ENCODE measurements around the gene SRR. TPM values are rescaled to one million over a fixed set of nuclear protein-coding genes. Genes with fewer than 3 reads are reported as not detected.
"Not testable (repeated sequence)": the region's sequence is repeated elsewhere in the genome, so short reads cannot be mapped to it uniquely, and the experiment has no call there.

The SRR gene
- total RNA-seq, 1 donor, result 20.6 TPM

DNA sequence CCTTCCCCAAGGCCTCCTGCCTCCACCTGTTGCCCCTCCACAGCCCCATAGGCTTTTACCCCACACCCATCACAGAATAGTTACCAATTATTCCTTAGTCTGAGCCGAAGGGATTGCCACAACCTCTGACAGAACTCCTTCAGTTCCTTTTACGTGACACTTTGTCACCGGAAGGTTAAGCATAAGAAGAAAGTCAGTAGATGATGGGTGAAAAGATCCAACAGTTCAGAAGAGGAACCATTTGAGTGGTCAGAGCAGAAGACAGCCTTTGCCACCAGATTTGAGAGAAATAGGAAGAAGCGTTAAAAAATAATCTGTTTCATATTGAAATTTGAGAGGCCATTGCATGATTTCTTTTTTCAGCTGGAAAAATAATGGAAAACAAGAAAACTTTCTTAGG is 1.2 kb downstream of the SRR start:
- H3K4me1 ChIP-seq (ENCODE audit: insufficient read depth, low read length), result peaks cover 11% of the 10 kb centered on the region
- H3K27ac ChIP-seq (ENCODE audit: low read depth, low read length), result no peak overlapping the region
- H3K4me3 ChIP-seq (ENCODE audit: insufficient read depth, low read length), result no peak overlapping the region
- no peak overlapping the region for H3K4me2 ChIP-seq (ENCODE audit: insufficient read depth, low read length)
- no peaks in the 10 kb centered on the region for H3K9me3 ChIP-seq (ENCODE audit: low read depth, low read length)
- H3K27me3 ChIP-seq (ENCODE audit: insufficient read depth, low read length), result no peaks in the 10 kb centered on the region
- TF ChIP-seq, protein P1, sequence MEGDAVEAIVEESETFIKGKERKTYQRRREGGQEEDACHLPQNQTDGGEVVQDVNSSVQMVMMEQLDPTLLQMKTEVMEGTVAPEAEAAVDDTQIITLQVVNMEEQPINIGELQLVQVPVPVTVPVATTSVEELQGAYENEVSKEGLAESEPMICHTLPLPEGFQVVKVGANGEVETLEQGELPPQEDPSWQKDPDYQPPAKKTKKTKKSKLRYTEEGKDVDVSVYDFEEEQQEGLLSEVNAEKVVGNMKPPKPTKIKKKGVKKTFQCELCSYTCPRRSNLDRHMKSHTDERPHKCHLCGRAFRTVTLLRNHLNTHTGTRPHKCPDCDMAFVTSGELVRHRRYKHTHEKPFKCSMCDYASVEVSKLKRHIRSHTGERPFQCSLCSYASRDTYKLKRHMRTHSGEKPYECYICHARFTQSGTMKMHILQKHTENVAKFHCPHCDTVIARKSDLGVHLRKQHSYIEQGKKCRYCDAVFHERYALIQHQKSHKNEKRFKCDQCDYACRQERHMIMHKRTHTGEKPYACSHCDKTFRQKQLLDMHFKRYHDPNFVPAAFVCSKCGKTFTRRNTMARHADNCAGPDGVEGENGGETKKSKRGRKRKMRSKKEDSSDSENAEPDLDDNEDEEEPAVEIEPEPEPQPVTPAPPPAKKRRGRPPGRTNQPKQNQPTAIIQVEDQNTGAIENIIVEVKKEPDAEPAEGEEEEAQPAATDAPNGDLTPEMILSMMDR (IDR thresholded peaks at IDR 0.05; ENCODE audit: extremely low read depth, low read depth, low read length), result no peak
- H3K79me2 ChIP-seq (ENCODE audit: insufficient read depth, low read length), result peaks cover 65% of the 10 kb centered on the region
- H4K20me1 ChIP-seq (ENCODE audit: insufficient read depth, low read length), result peaks cover 9% of the 10 kb centered on the region
- DNase-seq (ENCODE audit: insufficient read length, low spot score, missing footprints), result no peak
- no peak overlapping the region for H2AFZ ChIP-seq (ENCODE audit: low read length)
- H3K36me3 ChIP-seq (ENCODE audit: insufficient read depth, low read length), result peaks cover 6% of the 10 kb centered on the region

GRCh38 chr17:2309338-2310154 is 5.8 kb downstream of the SRR start:
- Histone ChIP-seq H3K9me3 (ENCODE audit: low read depth, low read length) (no peaks in the 10 kb centered on the region), H4K20me1 (ENCODE audit: insufficient read depth, low read length) (no peaks in the 10 kb centered on the region), H3K36me3 (ENCODE audit: insufficient read depth, low read length) (no peaks in the 10 kb centered on the region), H3K4me3 (ENCODE audit: insufficient read depth, low read length) (no peak overlapping the region), H3K27ac (ENCODE audit: low read depth, low read length) (peak overlapping the region; percentile 5), H3K27me3 (ENCODE audit: insufficient read depth, low read length) (no peaks in the 10 kb centered on the region), H3K4me2 (ENCODE audit: insufficient read depth, low read length) (no peak overlapping the region), H2AFZ (ENCODE audit: low read length) (no peak overlapping the region), H3K4me1 (ENCODE audit: insufficient read depth, low read length) (peaks cover 3% of the 10 kb centered on the region), H3K79me2 (ENCODE audit: insufficient read depth, low read length) (peaks cover 28% of the 10 kb centered on the region)
- peak; percentile 84 for DNase-seq (ENCODE audit: insufficient read length, low spot score, missing footprints)
- TF ChIP-seq, protein P1 (IDR thresholded peaks at IDR 0.05; ENCODE audit: extremely low read depth, low read depth, low read length), result no peak

- no peak for DNase-seq (ENCODE audit: insufficient read length, low spot score, missing footprints)
- no peaks in the 10 kb centered on the region for H3K9me3 ChIP-seq (ENCODE audit: low read depth, low read length)
- H2AFZ ChIP-seq (ENCODE audit: low read length), result no peak overlapping the region
- no peak overlapping the region for H3K4me2 ChIP-seq (ENCODE audit: insufficient read depth, low read length)
- H3K36me3 ChIP-seq (ENCODE audit: insufficient read depth, low read length), result no peaks in the 10 kb centered on the region
- no peak overlapping the region for H3K4me3 ChIP-seq (ENCODE audit: insufficient read depth, low read length)
- TF ChIP-seq, protein P1 (IDR thresholded peaks at IDR 0.05; ENCODE audit: extremely low read depth, low read depth, low read length), result no peak
- H3K4me1 ChIP-seq (ENCODE audit: insufficient read depth, low read length), result peaks cover 3% of the 10 kb centered on the region
- no peaks in the 10 kb centered on the region for H3K27me3 ChIP-seq (ENCODE audit: insufficient read depth, low read length)
- H3K27ac ChIP-seq (ENCODE audit: low read depth, low read length), result no peak overlapping the region
- H3K79me2 ChIP-seq (ENCODE audit: insufficient read depth, low read length), result peaks cover 9% of the 10 kb centered on the region
- H4K20me1 ChIP-seq (ENCODE audit: insufficient read depth, low read length), result no peaks in the 10 kb centered on the region
These were observed 9.0 kb downstream of the SRR start for GRCh38 chr17:2312736-2313135.

- not testable (repeated sequence) for H3K79me2 ChIP-seq (ENCODE audit: insufficient read depth, low read length); H3K36me3 ChIP-seq (ENCODE audit: insufficient read depth, low read length); H2AFZ ChIP-seq (ENCODE audit: low read length); H3K4me3 ChIP-seq (ENCODE audit: insufficient read depth, low read length); H3K27me3 ChIP-seq (ENCODE audit: insufficient read depth, low read length); H4K20me1 ChIP-seq (ENCODE audit: insufficient read depth, low read length); H3K9me3 ChIP-seq (ENCODE audit: low read depth, low read length); H3K27ac ChIP-seq (ENCODE audit: low read depth, low read length); H3K4me2 ChIP-seq (ENCODE audit: insufficient read depth, low read length); H3K4me1 ChIP-seq (ENCODE audit: insufficient read depth, low read length); DNase-seq (ENCODE audit: insufficient read length, low spot score, missing footprints)
These were observed 13.1 kb downstream of the SRR start for GRCh38 chr17:2316916-2317205.

All from osteoblast (primary cell).